ENCODE measurements around the gene CAMK2A. TPM values are rescaled to one million over a fixed set of nuclear protein-coding genes. Genes with fewer than 3 reads are reported as not detected.

CAMK2A gene
- total and polyA plus RNA-seq, 2 donors (not counting 3 experiments of a cell fraction or from before 2014, with no cell fraction given) = not detected

DNA sequence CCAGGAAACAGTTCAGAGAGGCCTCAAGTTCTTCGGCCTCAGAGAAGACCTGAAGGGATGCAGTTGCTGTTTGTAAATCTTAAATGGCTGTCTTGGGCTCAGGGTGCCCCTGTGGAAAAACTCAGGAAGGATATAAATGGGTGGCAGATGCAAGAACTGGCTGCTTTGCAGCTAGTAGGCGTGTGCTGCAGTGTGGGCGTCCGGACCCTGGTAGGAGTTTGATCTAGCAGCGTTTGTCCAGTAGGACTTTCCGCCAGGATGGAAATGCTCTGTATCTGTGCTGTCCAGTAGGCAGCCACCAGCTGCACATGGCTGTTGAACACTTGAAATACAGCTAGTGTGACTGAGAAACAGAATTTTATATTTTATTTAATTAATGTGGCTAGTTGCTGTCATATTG, 115.3 kb downstream of the CAMK2A start:
- no peak overlapping the region for H3K27ac ChIP-seq (ENCODE audit: insufficient read depth, low read depth, low read length)
- H3K4me3 ChIP-seq (replicated peaks in 1 of 3; ENCODE audit: insufficient read depth in 1 of 3, low read depth in 1 of 3, low read length in 3 of 3) = no peak overlapping the region
- no peak for DNase-seq (ENCODE audit: low read depth, low spot score)
- no peak overlapping the region for H3K9ac ChIP-seq (replicated peaks; ENCODE audit: extremely low read depth, insufficient read depth, low read length)
- no peaks in the 10 kb centered on the region for H3K79me2 ChIP-seq (ENCODE audit: control insufficient read depth, insufficient read depth, low read length)
- dilution Hi-C loops (cut with MboI; ENCODE audit: extremely low pct_ligation_motif_present, low sequenced_read_pairs) (no loop called here), intact Hi-C loops (cut with micrococcal nuclease) (loop anchor here (2.0 kb wide), 2 partner anchors 13 to 173 kb away; partner anchors contain the start of genes HMGXB3 and TIGD6)
- no peaks in the 10 kb centered on the region for H3K9me1 ChIP-seq (replicated peaks; ENCODE audit: control insufficient read depth, extremely low read depth, insufficient read depth, low read length)
- no peak for FAIRE-seq
- H3K4me1 ChIP-seq (ENCODE audit: control insufficient read depth, extremely low read depth, insufficient read depth, low read length) = no peaks in the 10 kb centered on the region
- H4K20me1 ChIP-seq (replicated peaks; ENCODE audit: control insufficient read depth, extremely low read depth, insufficient read depth, low read length) = no peaks in the 10 kb centered on the region
- no peaks in the 10 kb centered on the region for H3K9me3 ChIP-seq (replicated peaks; ENCODE audit: control insufficient read depth, insufficient read depth, low read length)
- CTCF ChIA-PET = interaction anchor here (1.1 to 2.9 kb wide), 5 partner anchors 12 to 99 kb away, joined by 3 to 27 read pairs (median 5); no protein-coding TSS in a partner anchor
- no TSS peak for BruUV-seq (replicated peaks)
- H3K27me3 ChIP-seq (ENCODE audit: control insufficient read depth in 2 of 2, insufficient read depth in 2 of 2, low read length in 2 of 2) = peaks cover 16 to 20% of the 10 kb centered on the region in 2 experiments
- POLR2A ChIA-PET = no interaction called here
- H2AFZ ChIP-seq (ENCODE audit: low read depth, low read length) = no peak overlapping the region
- no peak for TF ChIP-seq EZH2 (IDR thresholded peaks at IDR 0.05; ENCODE audit: borderline replicate concordance, low read depth, low read length, severe bottlenecking)
- no peak for TF ChIP-seq JUN (IDR thresholded peaks at IDR 0.05; ENCODE audit: borderline replicate concordance, insufficient read depth, insufficient read length, low read depth)
- no peak for TF ChIP-seq POLR2A (IDR thresholded peaks at IDR 0.05; ENCODE audit: low read depth, low read length)
- TF ChIP-seq FOS (IDR thresholded peaks at IDR 0.05; ENCODE audit: borderline replicate concordance, insufficient read depth, low read length) = no peak
- TF ChIP-seq, protein P1, sequence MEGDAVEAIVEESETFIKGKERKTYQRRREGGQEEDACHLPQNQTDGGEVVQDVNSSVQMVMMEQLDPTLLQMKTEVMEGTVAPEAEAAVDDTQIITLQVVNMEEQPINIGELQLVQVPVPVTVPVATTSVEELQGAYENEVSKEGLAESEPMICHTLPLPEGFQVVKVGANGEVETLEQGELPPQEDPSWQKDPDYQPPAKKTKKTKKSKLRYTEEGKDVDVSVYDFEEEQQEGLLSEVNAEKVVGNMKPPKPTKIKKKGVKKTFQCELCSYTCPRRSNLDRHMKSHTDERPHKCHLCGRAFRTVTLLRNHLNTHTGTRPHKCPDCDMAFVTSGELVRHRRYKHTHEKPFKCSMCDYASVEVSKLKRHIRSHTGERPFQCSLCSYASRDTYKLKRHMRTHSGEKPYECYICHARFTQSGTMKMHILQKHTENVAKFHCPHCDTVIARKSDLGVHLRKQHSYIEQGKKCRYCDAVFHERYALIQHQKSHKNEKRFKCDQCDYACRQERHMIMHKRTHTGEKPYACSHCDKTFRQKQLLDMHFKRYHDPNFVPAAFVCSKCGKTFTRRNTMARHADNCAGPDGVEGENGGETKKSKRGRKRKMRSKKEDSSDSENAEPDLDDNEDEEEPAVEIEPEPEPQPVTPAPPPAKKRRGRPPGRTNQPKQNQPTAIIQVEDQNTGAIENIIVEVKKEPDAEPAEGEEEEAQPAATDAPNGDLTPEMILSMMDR (IDR thresholded peaks at IDR 0.05; ENCODE audit: extremely low read depth in 1 of 2, insufficient read depth in 1 of 2, low read depth in 1 of 2, low read length in 2 of 2) = no peak
- TF ChIP-seq MYC (IDR thresholded peaks at IDR 0.05; ENCODE audit: low read depth, low read length) = no peak
- no peak for TF ChIP-seq POLR2AphosphoS5 (IDR thresholded peaks at IDR 0.05; ENCODE audit: insufficient read depth, low read depth, low read length)
- TF ChIP-seq, protein P2, sequence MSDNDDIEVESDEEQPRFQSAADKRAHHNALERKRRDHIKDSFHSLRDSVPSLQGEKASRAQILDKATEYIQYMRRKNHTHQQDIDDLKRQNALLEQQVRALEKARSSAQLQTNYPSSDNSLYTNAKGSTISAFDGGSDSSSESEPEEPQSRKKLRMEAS (IDR thresholded peaks at IDR 0.05; ENCODE audit: insufficient read depth, insufficient read length) = no peak
- no peak for TF ChIP-seq GATA2 (IDR thresholded peaks at IDR 0.05; ENCODE audit: insufficient read depth, insufficient read length, low read depth, low read length)
- H3K36me3 ChIP-seq (ENCODE audit: control insufficient read depth in 2 of 2, extremely low read depth in 1 of 2, insufficient read depth in 2 of 2, low read length in 2 of 2) = no peaks in the 10 kb centered on the region
- H3K4me2 ChIP-seq (ENCODE audit: insufficient read depth, low read length) = no peak overlapping the region

Data from endothelial cell of umbilical vein (primary cell).